Measurements from ENCODE around the gene NLRP3. TPM values are rescaled to one million over a fixed set of nuclear protein-coding genes. Genes with fewer than 3 reads are reported as not detected.
A peak's percentile ranks its signal among the peaks of the same experiment; 100 is the strongest.

NLRP3 gene
- total and polyA plus RNA-seq, 10 of the 15 experiments (the other 5 are each of a cell fraction or from before 2014, with no cell fraction given), result 1.8 to 10.4 (median 5.0) TPM

GRCh38 chr1:247407180-247407616 is 8.8 kb upstream of the NLRP3 start (continued):
- TF ChIP-seq EGR1 (IDR thresholded peaks at IDR 0.05; ENCODE audit: borderline replicate concordance in 1 of 2, low read depth in 2 of 2, low read length in 2 of 2), result peak in 1 of 2 experiments; percentile 50; a peak in 1 of 3 replicates
- peak; percentile 88 for TF ChIP-seq IKZF2 (IDR thresholded peaks at IDR 0.05)
- no peak for TF ChIP-seq NR2C1 (IDR thresholded peaks at IDR 0.05)
- TF ChIP-seq NFYB (IDR thresholded peaks at IDR 0.05; ENCODE audit: insufficient read depth, low read depth, low read length), result no peak
- TF ChIP-seq FOXK2 (IDR thresholded peaks at IDR 0.05), result no peak
- TF ChIP-seq, protein P1, sequence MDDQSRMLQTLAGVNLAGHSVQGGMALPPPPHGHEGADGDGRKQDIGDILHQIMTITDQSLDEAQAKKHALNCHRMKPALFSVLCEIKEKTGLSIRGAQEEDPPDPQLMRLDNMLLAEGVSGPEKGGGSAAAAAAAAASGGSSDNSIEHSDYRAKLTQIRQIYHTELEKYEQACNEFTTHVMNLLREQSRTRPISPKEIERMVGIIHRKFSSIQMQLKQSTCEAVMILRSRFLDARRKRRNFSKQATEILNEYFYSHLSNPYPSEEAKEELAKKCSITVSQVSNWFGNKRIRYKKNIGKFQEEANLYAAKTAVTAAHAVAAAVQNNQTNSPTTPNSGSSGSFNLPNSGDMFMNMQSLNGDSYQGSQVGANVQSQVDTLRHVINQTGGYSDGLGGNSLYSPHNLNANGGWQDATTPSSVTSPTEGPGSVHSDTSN (IDR thresholded peaks at IDR 0.05; ENCODE audit: insufficient replicate concordance, low read depth, low read length), result peak; percentile 8
- TF ChIP-seq SMAD5 (IDR thresholded peaks at IDR 0.05; ENCODE audit: low read depth), result no peak
- peak; percentile 78 for TF ChIP-seq YY1 (IDR thresholded peaks at IDR 0.05; ENCODE audit: low read depth, low read length)
- TF ChIP-seq RELB (IDR thresholded peaks at IDR 0.05; ENCODE audit: low read depth), result peak; percentile 50; the same call in 1 of the 2 replicates
- no peak for TF ChIP-seq NFYA (IDR thresholded peaks at IDR 0.05; ENCODE audit: borderline replicate concordance, low read depth, low read length)
- no peak for TF ChIP-seq MYC (IDR thresholded peaks at IDR 0.05; ENCODE audit: insufficient read depth, insufficient read length, insufficient replicate concordance, low read length, severe bottlenecking)
- peak; percentile 92 for TF ChIP-seq MTA3 (IDR thresholded peaks at IDR 0.05; ENCODE audit: borderline replicate concordance, low read length)
- no peak for TF ChIP-seq CEBPB (IDR thresholded peaks at IDR 0.05; ENCODE audit: borderline replicate concordance in 1 of 2, low read depth in 2 of 2, low read length in 2 of 2)
- TF ChIP-seq SRF (IDR thresholded peaks at IDR 0.05; ENCODE audit: low read depth in 2 of 2, low read length in 2 of 2), result no peak; a peak in 1 of 4 replicates
- TF ChIP-seq CHD2 (IDR thresholded peaks at IDR 0.05; ENCODE audit: borderline replicate concordance, low read depth, low read length), result no peak
- TF ChIP-seq CREB1 (IDR thresholded peaks at IDR 0.05; ENCODE audit: low read depth), result peak; percentile 60
- no peak for TF ChIP-seq SUZ12 (IDR thresholded peaks at IDR 0.05; ENCODE audit: unreplicated experiment)
- TF ChIP-seq HDAC6 (IDR thresholded peaks at IDR 0.05; ENCODE audit: unreplicated experiment), result no peak
- no peak for TF ChIP-seq KAT2A (conservative IDR thresholded peaks at IDR 0.05; ENCODE audit: control insufficient read depth, low read depth, low read length)
- TF ChIP-seq ASH2L (IDR thresholded peaks at IDR 0.05; ENCODE audit: borderline replicate concordance, low read depth), result no peak
- TF ChIP-seq STAT3 (IDR thresholded peaks at IDR 0.05; ENCODE audit: low read depth, low read length), result no peak
- TF ChIP-seq KDM1A (IDR thresholded peaks at IDR 0.05; ENCODE audit: borderline replicate concordance), result no peak
- TF ChIP-seq SMAD1 (IDR thresholded peaks at IDR 0.05; ENCODE audit: low read depth, partially characterized antibody), result peak; percentile 52
- TF ChIP-seq BACH1 (IDR thresholded peaks at IDR 0.05; ENCODE audit: borderline replicate concordance), result no peak
- peak; percentile 85; the same call in 1 of the 2 replicates for TF ChIP-seq GATAD2B (conservative IDR thresholded peaks at IDR 0.05; ENCODE audit: low read depth)
- peak; percentile 62 for TF ChIP-seq NBN (IDR thresholded peaks at IDR 0.05)
- peak; percentile 98 for TF ChIP-seq EED (IDR thresholded peaks at IDR 0.05; ENCODE audit: low read depth)
- peak; percentile 78 for TF ChIP-seq JUNB (IDR thresholded peaks at IDR 0.05)
- peak; percentile 79 for TF ChIP-seq PAX5 (IDR thresholded peaks at IDR 0.05; ENCODE audit: borderline replicate concordance, low read depth, low read length)
